A549 (cell line): ENCODE data around the gene RBMS3. TPM values are rescaled to one million over a fixed set of nuclear protein-coding genes. Genes with fewer than 3 reads are reported as not detected.

Experiments used
- ATAC-seq, 2 experiments: fragments of 200-7000 bp in 1 of 2; fragments of >200 bp in 1 of 2; cut with Nextera tagmentation in 1 of 2; cut with Tn5 transposase in 1 of 2; 3 replicates each; pipeline versions ENCODE4 v1.8.0 to v1.9.1; 2018 to 2020; ENCODE audit warnings: mild to moderate bottlenecking in 1 of 2, moderate library complexity in 1 of 2
- CTCF ChIA-PET: fragments of 300-600 bp; sonication (Branson Sonifier 250); formaldehyde crosslinking; extraction: SDS; loops from one replicate; lab custom pipeline; 2021; ENCODE audit warnings: antibody characterized with exemption, inconsistent platforms; lab: Yijun Ruan, JAX
- POLR2A ChIA-PET: fragments of 350-600 bp; formaldehyde crosslinking; extraction: SDS; loops from one replicate; lab custom pipeline; 2021; ENCODE audit warnings: antibody characterized with exemption, inconsistent platforms; lab: Yijun Ruan, JAX
- DNase-seq, 2 experiments: peaks; one replicate each; pipeline versions ENCODE4 v3.0.0 to v3.0.0-alpha.2; 2011 to 2016; ENCODE audit warnings: low read depth in 1 of 2, low spot score in 1 of 2
- FAIRE-seq: peaks from 2 replicates; lab custom pipeline; 2011; peaks lifted over from hg19 to GRCh38; lab: Jason Lieb, UNC
- H3K27ac ChIP-seq, 2 experiments: fragments of >200 bp; sonication (Bioruptor Twin); formaldehyde crosslinking; 3 replicates each; pipeline ENCODE4 v1.5.1; 2016 to 2017
- H3K4me1 ChIP-seq: fragments of >200 bp; sonication (Bioruptor Twin); formaldehyde crosslinking; 3 replicates; pipeline ENCODE4 v1.6.1; 2016
- H3K4me2 ChIP-seq: fragments of >200 bp; sonication (Bioruptor Twin); formaldehyde crosslinking; 3 replicates; pipeline ENCODE4 v1.6.1; 2016
- H3K4me3 ChIP-seq: fragments of >200 bp; sonication (Bioruptor Twin); formaldehyde crosslinking; 3 replicates; pipeline ENCODE4 v1.5.1; 2016
- H3K9me3 ChIP-seq: fragments of >200 bp; sonication (Bioruptor Twin); formaldehyde crosslinking; 3 replicates; pipeline ENCODE4 v1.6.1; 2016
- ATOH8 ChIP-seq: fragments of 250-450 bp; sonication (Bioruptor Pico); IDR thresholded peaks from 2 replicates; pipeline ENCODE4 v1.5.0; 2020; ENCODE audit warnings: low read depth, mild to moderate bottlenecking, moderate library complexity
- BHLHE40 ChIP-seq: IDR thresholded peaks from 2 replicates; pipeline ENCODE4 v1.6.1; 2012; ENCODE audit warnings: low read depth, low read length, inconsistent platforms
- CTCF ChIP-seq: fragments of >200 bp; sonication (Bioruptor Twin); formaldehyde crosslinking; IDR thresholded peaks from 3 replicates; pipeline ENCODE4 v1.5.1; 2016
- E2F6 ChIP-seq: IDR thresholded peaks from 2 replicates; pipeline ENCODE4 v1.6.1; 2012; ENCODE audit warnings: low read depth, borderline replicate concordance
- ELK1 ChIP-seq: fragments of 150-350 bp; IDR thresholded peaks from 2 replicates; pipeline ENCODE4 v1.6.1; 2014; ENCODE audit warnings: low read depth, mild to moderate bottlenecking, low read length
- EP300 ChIP-seq, 2 experiments: fragments of >200 bp; sonication (Bioruptor Twin); formaldehyde crosslinking; IDR thresholded peaks; 2 replicates in 1 of 2; 3 replicates in 1 of 2; pipeline ENCODE4 v1.6.1; 2016 to 2017
- GATA3 ChIP-seq: IDR thresholded peaks from 2 replicates; pipeline ENCODE4 v1.6.1; 2012; ENCODE audit warnings: borderline replicate concordance
- HDAC2 ChIP-seq: fragments of 200-600 bp; sonication (generic); IDR thresholded peaks from 2 replicates; pipeline ENCODE4 v1.6.1; 2016
- HEYL ChIP-seq: fragments of 250-450 bp; sonication (Bioruptor Pico); IDR thresholded peaks from 2 replicates; pipeline ENCODE4 v1.8.0; 2021; ENCODE audit warnings: mild to moderate bottlenecking, moderate library complexity
- JUN ChIP-seq, 2 experiments: fragments of >200 bp; sonication (Bioruptor Twin); formaldehyde crosslinking; IDR thresholded peaks; 2 replicates in 1 of 2; 3 replicates in 1 of 2; pipeline ENCODE4 v1.6.1; 2016 to 2017
- MAFK ChIP-seq: fragments of 450-650 bp; IDR thresholded peaks from 2 replicates; pipeline ENCODE4 v1.6.1; 2014; ENCODE audit not compliant: partially characterized antibody
- MAX ChIP-seq: IDR thresholded peaks from 2 replicates; pipeline ENCODE4 v1.6.1; 2012
- MAZ ChIP-seq: fragments of 150-350 bp; IDR thresholded peaks from 2 replicates; pipeline ENCODE4 v1.6.1; 2014; ENCODE audit warnings: antibody characterized with exemption, low read depth, low read length, borderline replicate concordance
- MYC ChIP-seq: IDR thresholded peaks from 2 replicates; pipeline ENCODE4 v1.6.1; 2012; ENCODE audit warnings: mild to moderate bottlenecking, inconsistent platforms, low read length, improper control_type of control experiment, borderline replicate concordance
- NPAS2 ChIP-seq: fragments of 250-450 bp; sonication (Bioruptor Pico); IDR thresholded peaks from 2 replicates; pipeline ENCODE4 v1.8.0; 2022; ENCODE audit warnings: mild to moderate bottlenecking, moderate library complexity, borderline replicate concordance
- NR3C1 ChIP-seq: fragments of >200 bp; sonication (Bioruptor Twin); formaldehyde crosslinking; IDR thresholded peaks from 3 replicates; pipeline ENCODE4 v1.6.1; 2017
- POLR2AphosphoS2 ChIP-seq: conservative IDR thresholded peaks from 2 replicates; pipeline ENCODE4 v1.6.1; 2012; ENCODE audit warnings: low read length, improper control_type of control experiment, inconsistent platforms
- RAD21 ChIP-seq, 2 experiments: fragments of >200 bp in 1 of 2; sonication (Bioruptor Twin) in 1 of 2; formaldehyde crosslinking in 1 of 2; IDR thresholded peaks in 1 of 2; conservative IDR thresholded peaks in 1 of 2; 2 replicates in 1 of 2; 3 replicates in 1 of 2; pipeline ENCODE4 v1.6.1; 2012 to 2018; ENCODE audit warnings: inconsistent platforms in 1 of 2
- RCOR1 ChIP-seq: fragments of 150-350 bp; IDR thresholded peaks from 2 replicates; pipeline ENCODE4 v1.6.1; 2014; ENCODE audit warnings: antibody characterized with exemption, low read length, low read depth
- RFX5 ChIP-seq: fragments of 450-650 bp; IDR thresholded peaks from 2 replicates; pipeline ENCODE4 v1.7.1; 2014; ENCODE audit warnings: antibody characterized with exemption, mild to moderate bottlenecking, moderate library complexity
- SMC3 ChIP-seq: fragments of >200 bp; sonication (Bioruptor Twin); formaldehyde crosslinking; IDR thresholded peaks from 3 replicates; pipeline ENCODE4 v1.6.1; 2018; ENCODE audit warnings: inconsistent platforms
- ZC3H11A ChIP-seq: fragments of 450-650 bp; IDR thresholded peaks from 2 replicates; pipeline ENCODE4 v1.6.1; 2014; ENCODE audit warnings: antibody characterized with exemption, mild to moderate bottlenecking
- ZFP36 ChIP-seq: fragments of 450-650 bp; IDR thresholded peaks from 2 replicates; pipeline ENCODE4 v1.6.1; 2014; ENCODE audit warnings: borderline replicate concordance; ENCODE audit not compliant: partially characterized antibody
- WGBS: methylation state at CpG from one replicate; pipeline ENCODE4 v1.1.6; 2017; ENCODE audit errors: missing lambda C conversion rate; 5-methylcytosine and 5-hydroxymethylcytosine counted together
- polyA plus RNA-seq, 4 experiments: library from polyadenylated mRNA; depleted of rRNA in 3 of 4; stranded (reverse); fragments of >200 nt; fragmentation: RNase III in 1 of 4; extraction: RNeasy Plus Mini Kit Qiagen cat#74134 plus additional on column Dnase treatment in 1 of 4; gene quantifications; 2 replicates in 3 of 4; 3 replicates in 1 of 4; pipeline ENCODE4 v1.2.3, GENCODE V29; 2011 to 2017

The RBMS3 gene
- polyA plus RNA-seq, 2 of the 4 experiments (the other 2 are of a cell fraction), result 0.92 to 4.1 TPM

- no peak for FAIRE-seq
Measured at GRCh38 chr3:29531644-29532043, 250.8 kb downstream of the RBMS3 start.

GRCh38 chr3:29532473-29532872 lies 251.6 kb downstream of the RBMS3 start:
- 75% methylated on average over 4 of the region's 4 CpGs for WGBS
- DNase-seq (no peak), FAIRE-seq (no peak)
- H3K9me3 ChIP-seq, result no peaks in the 10 kb centered on the region
- no peak overlapping the region for H3K4me2 ChIP-seq
- H3K27ac ChIP-seq, result no peak overlapping the region
- H3K4me1 ChIP-seq, result no peaks in the 10 kb centered on the region
- POLR2A ChIA-PET, result no interaction called here
- TF ChIP-seq JUN (IDR thresholded peaks at IDR 0.05), result no peak
- no peak for TF ChIP-seq BHLHE40
- TF ChIP-seq EP300 (IDR thresholded peaks at IDR 0.05), result no peak
- TF ChIP-seq GATA3, result no peak
- TF ChIP-seq MAZ, result no peak
- no peak for TF ChIP-seq RCOR1
- TF ChIP-seq ELK1, result no peak
- no peak for TF ChIP-seq SMC3
- TF ChIP-seq RFX5, result no peak
- no peak for TF ChIP-seq MAFK
- TF ChIP-seq, all 56 proteins: peak for 0
- CTCF ChIA-PET, result no interaction called here
- no peak overlapping the region for H3K4me3 ChIP-seq
- no peak for ATAC-seq

More at GRCh38 chr3:29531644-29532043, 250.8 kb downstream of the RBMS3 start:
- ATAC-seq, result no peak
- no peak overlapping the region for H3K4me2 ChIP-seq
- no peak for TF ChIP-seq NPAS2
- no peak for TF ChIP-seq MYC
- no peak for TF ChIP-seq ATOH8 (CRISPR knock-in tag)
- TF ChIP-seq HEYL (CRISPR knock-in tag), result no peak
- TF ChIP-seq CTCF, result no peak
- no peak for TF ChIP-seq HDAC2
- no peak for TF ChIP-seq MAX
- TF ChIP-seq E2F6, result no peak
- TF ChIP-seq ZC3H11A, result no peak
- TF ChIP-seq RAD21 (conservative IDR thresholded peaks at IDR 0.05 in 1 of 2, IDR thresholded peaks at IDR 0.05 in 1 of 2), result no peak
- TF ChIP-seq ZFP36, result no peak
- no peak for TF ChIP-seq POLR2AphosphoS2
- TF ChIP-seq NR3C1, result no peak
- H3K9me3 ChIP-seq, result no peaks in the 10 kb centered on the region
- H3K4me1 ChIP-seq, result no peaks in the 10 kb centered on the region
- no peak for DNase-seq
- WGBS, result 69% methylated on average over 4 of the region's 4 CpGs
- ChIA-PET CTCF (interaction anchor here (1.4 kb wide), 1 partner anchor 10 kb away, joined by 6 read pairs; no protein-coding TSS in a partner anchor), POLR2A (no interaction called here)
- H3K27ac ChIP-seq, result no peak overlapping the region
- H3K4me3 ChIP-seq, result no peak overlapping the region
